ENCODE measurements around the gene FAS. TPM values are rescaled to one million over a fixed set of nuclear protein-coding genes. Genes with fewer than 3 reads are reported as not detected.

The FAS gene
- total RNA-seq, 1 experiment from 2014 or later, result 9.3 TPM

DNA sequence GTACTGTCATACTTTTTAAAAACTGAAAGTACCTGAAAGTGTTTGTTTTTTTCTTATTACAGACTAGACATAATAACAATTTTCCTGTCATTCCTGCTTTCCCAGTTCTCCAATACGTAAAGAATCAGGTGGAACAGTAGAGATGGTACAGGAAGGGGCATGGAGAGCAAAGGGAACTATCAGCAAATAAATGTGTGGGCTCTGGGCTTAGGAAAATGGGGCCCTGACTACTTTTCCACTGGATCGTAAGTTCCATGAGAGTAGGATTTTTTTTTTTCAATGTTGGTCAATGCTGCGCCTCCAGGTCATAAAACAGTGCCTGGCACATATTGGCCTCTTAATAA is 15.2 kb upstream of the FAS start:
- H4K20me1 ChIP-seq (ENCODE audit: insufficient read depth), result no peaks in the 10 kb centered on the region
- intact Hi-C loops (cut with micrococcal nuclease), result no loop called here
- ATAC-seq (no peak), DNase-seq (ENCODE audit: low read depth, low spot score) (no peak)
- H3K4me3 ChIP-seq (replicated peaks in 1 of 2; ENCODE audit: low read depth in 1 of 2, low read length in 2 of 2), result peak overlapping the region in 1 of 2 experiments; percentile 38; a peak in 3 of 4 replicates
- H3K9me2 ChIP-seq (ENCODE audit: insufficient read depth), result no peaks in the 10 kb centered on the region
- CTCF ChIA-PET, result interaction anchor here (1.2 kb wide), 1 partner anchor 12 kb away, joined by 4 read pairs; no protein-coding TSS in a partner anchor
- POLR2A ChIA-PET, result no interaction called here
- no peaks in the 10 kb centered on the region for H3K36me3 ChIP-seq (ENCODE audit: control insufficient read depth in 1 of 2, insufficient read depth in 2 of 2, low read length in 2 of 2)
- H3K4me1 ChIP-seq (ENCODE audit: control insufficient read depth in 1 of 2, insufficient read depth in 2 of 2, low read length in 2 of 2), result peaks cover 3 to 4% of the 10 kb centered on the region in 2 experiments; a peak in 2 of 4 replicates
- H3K79me2 ChIP-seq (ENCODE audit: insufficient read depth, low read length), result no peaks in the 10 kb centered on the region
- TF ChIP-seq EZH2phosphoT487 (IDR thresholded peaks at IDR 0.05; ENCODE audit: borderline replicate concordance), result no peak
- no peak for TF ChIP-seq TCF7L2 (IDR thresholded peaks at IDR 0.05; ENCODE audit: borderline replicate concordance, extremely low read depth, insufficient read depth, insufficient read length)
- no peak for TF ChIP-seq EZH2 (IDR thresholded peaks at IDR 0.05)
- no peak for TF ChIP-seq SRF (IDR thresholded peaks at IDR 0.05; ENCODE audit: low read depth)
- TF ChIP-seq EGR1 (IDR thresholded peaks at IDR 0.05; ENCODE audit: low read depth), result no peak
- no peak for TF ChIP-seq ZFX (IDR thresholded peaks at IDR 0.05)
- TF ChIP-seq POLR2A (IDR thresholded peaks at IDR 0.05; ENCODE audit: borderline replicate concordance, extremely low read depth, insufficient read depth, insufficient read length), result no peak
- TF ChIP-seq REST (IDR thresholded peaks at IDR 0.05; ENCODE audit: low read depth), result no peak
- no peak for TF ChIP-seq ZNF274 (IDR thresholded peaks at IDR 0.05; ENCODE audit: low read depth, low read length)
- TF ChIP-seq SP1 (IDR thresholded peaks at IDR 0.05; ENCODE audit: low read depth), result no peak
- no peak for TF ChIP-seq RAD21 (IDR thresholded peaks at IDR 0.05; ENCODE audit: low read depth)
- TF ChIP-seq CEBPB (IDR thresholded peaks at IDR 0.05; ENCODE audit: low read depth), result no peak
- no peak for TF ChIP-seq YY1 (IDR thresholded peaks at IDR 0.05; ENCODE audit: extremely low read depth, insufficient replicate concordance, low read depth, low read length)
- TF ChIP-seq, protein P1, sequence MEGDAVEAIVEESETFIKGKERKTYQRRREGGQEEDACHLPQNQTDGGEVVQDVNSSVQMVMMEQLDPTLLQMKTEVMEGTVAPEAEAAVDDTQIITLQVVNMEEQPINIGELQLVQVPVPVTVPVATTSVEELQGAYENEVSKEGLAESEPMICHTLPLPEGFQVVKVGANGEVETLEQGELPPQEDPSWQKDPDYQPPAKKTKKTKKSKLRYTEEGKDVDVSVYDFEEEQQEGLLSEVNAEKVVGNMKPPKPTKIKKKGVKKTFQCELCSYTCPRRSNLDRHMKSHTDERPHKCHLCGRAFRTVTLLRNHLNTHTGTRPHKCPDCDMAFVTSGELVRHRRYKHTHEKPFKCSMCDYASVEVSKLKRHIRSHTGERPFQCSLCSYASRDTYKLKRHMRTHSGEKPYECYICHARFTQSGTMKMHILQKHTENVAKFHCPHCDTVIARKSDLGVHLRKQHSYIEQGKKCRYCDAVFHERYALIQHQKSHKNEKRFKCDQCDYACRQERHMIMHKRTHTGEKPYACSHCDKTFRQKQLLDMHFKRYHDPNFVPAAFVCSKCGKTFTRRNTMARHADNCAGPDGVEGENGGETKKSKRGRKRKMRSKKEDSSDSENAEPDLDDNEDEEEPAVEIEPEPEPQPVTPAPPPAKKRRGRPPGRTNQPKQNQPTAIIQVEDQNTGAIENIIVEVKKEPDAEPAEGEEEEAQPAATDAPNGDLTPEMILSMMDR (IDR thresholded peaks at IDR 0.05 in 2 of 3, conservative IDR thresholded peaks at IDR 0.05 in 1 of 3; ENCODE audit: borderline replicate concordance in 1 of 3, insufficient read depth in 1 of 3, low read depth in 2 of 3, low read length in 2 of 3), result no peak
- no peak for TF ChIP-seq ATF3 (IDR thresholded peaks at IDR 0.05)
- RAD21 ChIA-PET (ENCODE audit: low non-redundant PET in 1 of 2, low total read pairs in 2 of 2, uncharacterized antibody in 2 of 2, unreplicated experiment in 2 of 2), result no interaction called here
- no peaks in the 10 kb centered on the region for H3K9me3 ChIP-seq (ENCODE audit: control insufficient read depth in 1 of 2, insufficient read depth in 1 of 2, low read depth in 1 of 2, low read length in 2 of 2)
- peak overlapping the region; percentile 62 for H3K4me2 ChIP-seq (ENCODE audit: low read length)
- H3K27ac ChIP-seq (ENCODE audit: low read depth, low read length), result no peak overlapping the region
- H3K27me3 ChIP-seq (ENCODE audit: insufficient read depth, low read length), result no peaks in the 10 kb centered on the region
- no peak overlapping the region for H3K9ac ChIP-seq (ENCODE audit: low read length)
- no peak overlapping the region for H2AFZ ChIP-seq (ENCODE audit: low read depth, low read length, poor library complexity, severe bottlenecking)
- BruUV-seq (replicated peaks), result no TSS peak

Data from HCT116 (cell line).